Measurements from ENCODE around the gene CAPN9. TPM values are rescaled to one million over a fixed set of nuclear protein-coding genes. Genes with fewer than 3 reads are reported as not detected.

Gene CAPN9
- total and polyA plus RNA-seq, 9 of the 15 experiments (the other 6 are each of a cell fraction or from before 2014, with no cell fraction given), result not detected

DNA sequence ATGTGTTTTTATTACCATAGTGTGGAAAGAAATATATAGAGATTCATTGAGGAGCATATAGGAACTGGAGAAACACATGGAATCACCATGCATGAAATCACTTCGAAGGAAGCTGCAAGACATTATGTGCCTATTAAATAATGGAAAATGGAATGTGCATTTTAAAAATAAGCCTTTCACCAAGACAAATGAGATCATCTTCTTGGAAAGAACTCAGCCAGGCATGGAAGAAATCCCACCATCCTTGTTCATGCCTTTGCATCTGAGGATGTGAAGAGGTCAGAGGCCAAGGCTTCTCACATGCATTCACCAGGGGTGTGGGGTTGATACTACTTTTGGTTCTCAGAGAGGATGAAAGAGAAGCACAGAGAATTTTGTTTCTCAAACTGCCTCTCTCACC, 71.2 kb downstream of the CAPN9 start (continued):
- TF ChIP-seq, protein P1, sequence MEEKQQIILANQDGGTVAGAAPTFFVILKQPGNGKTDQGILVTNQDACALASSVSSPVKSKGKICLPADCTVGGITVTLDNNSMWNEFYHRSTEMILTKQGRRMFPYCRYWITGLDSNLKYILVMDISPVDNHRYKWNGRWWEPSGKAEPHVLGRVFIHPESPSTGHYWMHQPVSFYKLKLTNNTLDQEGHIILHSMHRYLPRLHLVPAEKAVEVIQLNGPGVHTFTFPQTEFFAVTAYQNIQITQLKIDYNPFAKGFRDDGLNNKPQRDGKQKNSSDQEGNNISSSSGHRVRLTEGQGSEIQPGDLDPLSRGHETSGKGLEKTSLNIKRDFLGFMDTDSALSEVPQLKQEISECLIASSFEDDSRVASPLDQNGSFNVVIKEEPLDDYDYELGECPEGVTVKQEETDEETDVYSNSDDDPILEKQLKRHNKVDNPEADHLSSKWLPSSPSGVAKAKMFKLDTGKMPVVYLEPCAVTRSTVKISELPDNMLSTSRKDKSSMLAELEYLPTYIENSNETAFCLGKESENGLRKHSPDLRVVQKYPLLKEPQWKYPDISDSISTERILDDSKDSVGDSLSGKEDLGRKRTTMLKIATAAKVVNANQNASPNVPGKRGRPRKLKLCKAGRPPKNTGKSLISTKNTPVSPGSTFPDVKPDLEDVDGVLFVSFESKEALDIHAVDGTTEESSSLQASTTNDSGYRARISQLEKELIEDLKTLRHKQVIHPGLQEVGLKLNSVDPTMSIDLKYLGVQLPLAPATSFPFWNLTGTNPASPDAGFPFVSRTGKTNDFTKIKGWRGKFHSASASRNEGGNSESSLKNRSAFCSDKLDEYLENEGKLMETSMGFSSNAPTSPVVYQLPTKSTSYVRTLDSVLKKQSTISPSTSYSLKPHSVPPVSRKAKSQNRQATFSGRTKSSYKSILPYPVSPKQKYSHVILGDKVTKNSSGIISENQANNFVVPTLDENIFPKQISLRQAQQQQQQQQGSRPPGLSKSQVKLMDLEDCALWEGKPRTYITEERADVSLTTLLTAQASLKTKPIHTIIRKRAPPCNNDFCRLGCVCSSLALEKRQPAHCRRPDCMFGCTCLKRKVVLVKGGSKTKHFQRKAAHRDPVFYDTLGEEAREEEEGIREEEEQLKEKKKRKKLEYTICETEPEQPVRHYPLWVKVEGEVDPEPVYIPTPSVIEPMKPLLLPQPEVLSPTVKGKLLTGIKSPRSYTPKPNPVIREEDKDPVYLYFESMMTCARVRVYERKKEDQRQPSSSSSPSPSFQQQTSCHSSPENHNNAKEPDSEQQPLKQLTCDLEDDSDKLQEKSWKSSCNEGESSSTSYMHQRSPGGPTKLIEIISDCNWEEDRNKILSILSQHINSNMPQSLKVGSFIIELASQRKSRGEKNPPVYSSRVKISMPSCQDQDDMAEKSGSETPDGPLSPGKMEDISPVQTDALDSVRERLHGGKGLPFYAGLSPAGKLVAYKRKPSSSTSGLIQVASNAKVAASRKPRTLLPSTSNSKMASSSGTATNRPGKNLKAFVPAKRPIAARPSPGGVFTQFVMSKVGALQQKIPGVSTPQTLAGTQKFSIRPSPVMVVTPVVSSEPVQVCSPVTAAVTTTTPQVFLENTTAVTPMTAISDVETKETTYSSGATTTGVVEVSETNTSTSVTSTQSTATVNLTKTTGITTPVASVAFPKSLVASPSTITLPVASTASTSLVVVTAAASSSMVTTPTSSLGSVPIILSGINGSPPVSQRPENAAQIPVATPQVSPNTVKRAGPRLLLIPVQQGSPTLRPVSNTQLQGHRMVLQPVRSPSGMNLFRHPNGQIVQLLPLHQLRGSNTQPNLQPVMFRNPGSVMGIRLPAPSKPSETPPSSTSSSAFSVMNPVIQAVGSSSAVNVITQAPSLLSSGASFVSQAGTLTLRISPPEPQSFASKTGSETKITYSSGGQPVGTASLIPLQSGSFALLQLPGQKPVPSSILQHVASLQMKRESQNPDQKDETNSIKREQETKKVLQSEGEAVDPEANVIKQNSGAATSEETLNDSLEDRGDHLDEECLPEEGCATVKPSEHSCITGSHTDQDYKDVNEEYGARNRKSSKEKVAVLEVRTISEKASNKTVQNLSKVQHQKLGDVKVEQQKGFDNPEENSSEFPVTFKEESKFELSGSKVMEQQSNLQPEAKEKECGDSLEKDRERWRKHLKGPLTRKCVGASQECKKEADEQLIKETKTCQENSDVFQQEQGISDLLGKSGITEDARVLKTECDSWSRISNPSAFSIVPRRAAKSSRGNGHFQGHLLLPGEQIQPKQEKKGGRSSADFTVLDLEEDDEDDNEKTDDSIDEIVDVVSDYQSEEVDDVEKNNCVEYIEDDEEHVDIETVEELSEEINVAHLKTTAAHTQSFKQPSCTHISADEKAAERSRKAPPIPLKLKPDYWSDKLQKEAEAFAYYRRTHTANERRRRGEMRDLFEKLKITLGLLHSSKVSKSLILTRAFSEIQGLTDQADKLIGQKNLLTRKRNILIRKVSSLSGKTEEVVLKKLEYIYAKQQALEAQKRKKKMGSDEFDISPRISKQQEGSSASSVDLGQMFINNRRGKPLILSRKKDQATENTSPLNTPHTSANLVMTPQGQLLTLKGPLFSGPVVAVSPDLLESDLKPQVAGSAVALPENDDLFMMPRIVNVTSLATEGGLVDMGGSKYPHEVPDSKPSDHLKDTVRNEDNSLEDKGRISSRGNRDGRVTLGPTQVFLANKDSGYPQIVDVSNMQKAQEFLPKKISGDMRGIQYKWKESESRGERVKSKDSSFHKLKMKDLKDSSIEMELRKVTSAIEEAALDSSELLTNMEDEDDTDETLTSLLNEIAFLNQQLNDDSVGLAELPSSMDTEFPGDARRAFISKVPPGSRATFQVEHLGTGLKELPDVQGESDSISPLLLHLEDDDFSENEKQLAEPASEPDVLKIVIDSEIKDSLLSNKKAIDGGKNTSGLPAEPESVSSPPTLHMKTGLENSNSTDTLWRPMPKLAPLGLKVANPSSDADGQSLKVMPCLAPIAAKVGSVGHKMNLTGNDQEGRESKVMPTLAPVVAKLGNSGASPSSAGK (IDR thresholded peaks at IDR 0.05), result no peak
